Activated T-cell treated with anti-CD3 and anti-CD28 coated beads for 24 hours (primary cell): ENCODE data around the gene PRSS27.
"Not testable (repeated sequence)": the region's sequence is repeated elsewhere in the genome, so short reads cannot be mapped to it uniquely, and the experiment has no call there.

Experiments used
- DNase-seq: peaks from one replicate; pipeline ENCODE4 v3.0.0-alpha.2; 2020; ENCODE audit warnings: low read depth

PRSS27 gene

GRCh38 chr16:2708290-2708639, 11.8 kb downstream of the PRSS27 start:
- DNase-seq: no peak

GRCh38 chr16:2707368-2708289, 12.4 kb downstream of the PRSS27 start:
- DNase-seq: no peak

- DNase-seq: no peak
Observed at GRCh38 chr16:2706611-2707311, 13.3 kb downstream of the PRSS27 start.

GRCh38 chr16:2706085-2706484, 13.9 kb downstream of the PRSS27 start:
- no peak for DNase-seq

- no peak for DNase-seq
Observed at GRCh38 chr16:2705351-2705750, 14.7 kb downstream of the PRSS27 start.

- DNase-seq: no peak
Observed at GRCh38 chr16:2704983-2705275, 15.1 kb downstream of the PRSS27 start.

GRCh38 chr16:2704166-2704982, 15.7 kb downstream of the PRSS27 start:
- no peak for DNase-seq

- DNase-seq: no peak
Observed at GRCh38 chr16:2702871-2703745, 16.9 kb downstream of the PRSS27 start.

- DNase-seq: no peak
Observed at GRCh38 chr16:2702438-2702825, 17.6 kb downstream of the PRSS27 start.

- no peak for DNase-seq
Observed at GRCh38 chr16:2701713-2702437, 18.1 kb downstream of the PRSS27 start.

GRCh38 chr16:2701272-2701671, 18.8 kb downstream of the PRSS27 start:
- no peak for DNase-seq

GRCh38 chr16:2700786-2701185, 19.2 kb downstream of the PRSS27 start:
- no peak for DNase-seq

- no peak for DNase-seq
Observed at GRCh38 chr16:2699791-2700600, 20.0 kb downstream of the PRSS27 start.

GRCh38 chr16:2698965-2699750, 20.9 kb downstream of the PRSS27 start:
- no peak for DNase-seq

GRCh38 chr16:2698103-2698870, 21.7 kb downstream of the PRSS27 start:
- no peak for DNase-seq

GRCh38 chr16:2697401-2697948, 22.5 kb downstream of the PRSS27 start:
- DNase-seq: no peak

- not testable (repeated sequence) for DNase-seq
Observed at GRCh38 chr16:2696601-2697250, 23.3 kb downstream of the PRSS27 start.
